Fibroblast of mammary gland (primary cell): Measurements from ENCODE around the gene KLF3.

Experiments used
- DNase-seq: peaks from one replicate; pipeline ENCODE4 v3.0.0-alpha.2; 2010; ENCODE audit warnings: low read depth
- H3K4me3 ChIP-seq: 2 replicates; pipeline ENCODE4 v1.5.1; 2011; ENCODE audit warnings: low read depth, mild to moderate bottlenecking, low read length, moderate library complexity; ENCODE audit not compliant: control insufficient read depth
- CTCF ChIP-seq: conservative IDR thresholded peaks from 2 replicates; pipeline ENCODE4 v1.5.1; 2011; ENCODE audit warnings: low read depth, low read length, inconsistent platforms; ENCODE audit not compliant: control insufficient read depth, insufficient read depth

Gene KLF3

GRCh38 chr4:38704622-38705154, 40.7 kb downstream of the KLF3 start:
- no peak for DNase-seq
- no peak for TF ChIP-seq CTCF
- no peak overlapping the region for H3K4me3 ChIP-seq

- no peak for TF ChIP-seq CTCF
- no peak overlapping the region for H3K4me3 ChIP-seq
- no peak for DNase-seq
Observed at GRCh38 chr4:38706301-38706700, 42.3 kb downstream of the KLF3 start.

- TF ChIP-seq CTCF: no peak
- H3K4me3 ChIP-seq: no peak overlapping the region
- DNase-seq: no peak
Observed at GRCh38 chr4:38710053-38710452, 46.1 kb downstream of the KLF3 start.

- TF ChIP-seq CTCF: no peak
- H3K4me3 ChIP-seq: no peak overlapping the region
- DNase-seq: no peak
Observed at GRCh38 chr4:38711066-38711465, 47.1 kb downstream of the KLF3 start.

- no peak for TF ChIP-seq CTCF
- no peak for DNase-seq
- H3K4me3 ChIP-seq: no peak overlapping the region
Observed at GRCh38 chr4:38715050-38715449, 51.1 kb downstream of the KLF3 start.

GRCh38 chr4:38716256-38716655, 52.3 kb downstream of the KLF3 start:
- no peak for TF ChIP-seq CTCF
- DNase-seq: no peak
- no peak overlapping the region for H3K4me3 ChIP-seq

GRCh38 chr4:38717604-38718003, 53.6 kb downstream of the KLF3 start:
- TF ChIP-seq CTCF: no peak
- H3K4me3 ChIP-seq: no peak overlapping the region
- peak; percentile 66 for DNase-seq
